Colonic mucosa (tissue), 4 donors: ENCODE measurements around the gene DVL3. TPM values are rescaled to one million over a fixed set of nuclear protein-coding genes. Genes with fewer than 3 reads are reported as not detected.
"Not testable (repeated sequence)": the region's sequence is repeated elsewhere in the genome, so short reads cannot be mapped to it uniquely, and the experiment has no call there.

Experiments used
- DNase-seq: peaks from one replicate; pipeline ENCODE4 v3.0.0-alpha.2; 2020
- H3K27ac ChIP-seq: fragments of 200-600 bp; one replicate; pipeline ENCODE4 v1.8.0; 2021
- H3K27me3 ChIP-seq: fragments of 200-600 bp; one replicate; pipeline ENCODE4 v1.8.0; 2021
- H3K36me3 ChIP-seq: fragments of 200-600 bp; one replicate; pipeline ENCODE4 v1.8.0; 2021
- H3K4me1 ChIP-seq: fragments of 200-600 bp; one replicate; pipeline ENCODE4 v1.8.0; 2021; ENCODE audit warnings: mild to moderate bottlenecking
- H3K4me3 ChIP-seq: fragments of 200-600 bp; one replicate; pipeline ENCODE4 v1.8.0; 2021
- H3K9ac ChIP-seq, 2 donors: one replicate each; pipeline ENCODE4 v1.7.0; 2013; ENCODE audit warnings: control low read depth in 2 of 2, low read depth in 2 of 2, low read length in 2 of 2
- H3K9me3 ChIP-seq: fragments of 200-600 bp; one replicate; pipeline ENCODE4 v1.8.0; 2021
- CTCF ChIP-seq: fragments of 200-600 bp; IDR thresholded peaks from one replicate; pipeline ENCODE4 v1.8.0; 2022; ENCODE audit warnings: antibody characterized with exemption, mild to moderate bottlenecking
- intact Hi-C: fragments of 100-400 bp; cut with DNase I; formaldehyde crosslinking; loops from one replicate; pipeline ENCODE4 v1.14.1; 2022
- total RNA-seq, 2 donors: library from RNA; stranded (reverse); fragmentation: NEBNext Ultra II Directional in 1 of 2; extraction: Animal tissue kit (Norgen Biotek cat#: 25700) in 1 of 2; gene quantifications; one replicate each; pipeline ENCODE4 v1.2.1, GENCODE V29; 2021
- donor health status: healthy.
- donor health status: DM: no; HTN: no; CAD: no.
- donor health status: DM: no; HTN: no; CAD: no.

DVL3 gene
- total RNA-seq, 2 donors from 2014 or later: 60.8 to 64.6 TPM

GRCh38 chr3:184145111-184145524, 10.1 kb upstream of the DVL3 start:
- H3K27ac ChIP-seq: no peak overlapping the region
- intact Hi-C loops: no loop called here
- peak; percentile 50 for TF ChIP-seq CTCF
- H3K4me1 ChIP-seq: no peaks in the 10 kb centered on the region
- peaks cover 14% of the 10 kb centered on the region for H3K36me3 ChIP-seq
- H3K9me3 ChIP-seq: no peaks in the 10 kb centered on the region
- H3K27me3 ChIP-seq: no peaks in the 10 kb centered on the region
- H3K4me3 ChIP-seq: no peak overlapping the region
- DNase-seq: peak; percentile 69
- no peak overlapping the region for H3K9ac ChIP-seq

- no peak for TF ChIP-seq CTCF
- Histone ChIP-seq H3K27ac (no peak overlapping the region), H3K9ac (no peak overlapping the region), H3K27me3 (no peaks in the 10 kb centered on the region), H3K4me1 (no peaks in the 10 kb centered on the region), H3K4me3 (no peak overlapping the region), H3K9me3 (no peaks in the 10 kb centered on the region), H3K36me3 (peaks cover 11% of the 10 kb centered on the region)
- no peak for DNase-seq
- intact Hi-C loops: no loop called here
Observed at GRCh38 chr3:184145751-184146270, 9.4 kb upstream of the DVL3 start.

GRCh38 chr3:184148076-184148475, 7.1 kb upstream of the DVL3 start:
- no peak for TF ChIP-seq CTCF
- Histone ChIP-seq H3K9ac (no peak overlapping the region), H3K4me3 (no peak overlapping the region), H3K9me3 (no peaks in the 10 kb centered on the region), H3K27me3 (no peaks in the 10 kb centered on the region), H3K27ac (no peak overlapping the region), H3K4me1 (no peaks in the 10 kb centered on the region), H3K36me3 (peaks cover 5% of the 10 kb centered on the region)
- intact Hi-C loops: no loop called here
- DNase-seq: no peak

- H3K9ac ChIP-seq: no peak overlapping the region
- H3K4me1 ChIP-seq: no peaks in the 10 kb centered on the region
- H3K9me3 ChIP-seq: no peaks in the 10 kb centered on the region
- no peak for TF ChIP-seq CTCF
- no peaks in the 10 kb centered on the region for H3K36me3 ChIP-seq
- intact Hi-C loops: no loop called here
- no peaks in the 10 kb centered on the region for H3K27me3 ChIP-seq
- no peak overlapping the region for H3K27ac ChIP-seq
- H3K4me3 ChIP-seq: no peak overlapping the region
- DNase-seq: no peak
Observed at GRCh38 chr3:184149123-184149522, 6.1 kb upstream of the DVL3 start.

GRCh38 chr3:184149770-184150169, 5.4 kb upstream of the DVL3 start:
- DNase-seq, H3K9me3 ChIP-seq, H3K27me3 ChIP-seq, H3K4me3 ChIP-seq, H3K27ac ChIP-seq, H3K36me3 ChIP-seq, H3K9ac ChIP-seq, H3K4me1 ChIP-seq: not testable (repeated sequence)
- intact Hi-C loops: loop anchor here (10.0 kb wide), 1 partner anchor 255 kb away; no protein-coding TSS in a partner anchor

GRCh38 chr3:184155644-184156521, 706 bp downstream of the DVL3 start:
- Histone ChIP-seq H3K4me1 (peaks cover 9% of the 10 kb centered on the region), H3K9ac (peak overlapping the region; percentile 90), H3K9me3 (no peaks in the 10 kb centered on the region), H3K4me3 (peak overlapping the region; percentile 88), H3K36me3 (no peaks in the 10 kb centered on the region), H3K27ac (peak overlapping the region; percentile 88), H3K27me3 (no peaks in the 10 kb centered on the region)
- DNase-seq: peak; percentile 50
- intact Hi-C loops: loop anchor here (10.0 kb wide), 1 partner anchor 261 kb away; no protein-coding TSS in a partner anchor
- TF ChIP-seq CTCF: no peak
